GM12878 (cell line): ENCODE measurements around the gene RFLNA. TPM values are rescaled to one million over a fixed set of nuclear protein-coding genes. Genes with fewer than 3 reads are reported as not detected.

Experiments
- ATAC-seq: fragments of 200-7000 bp; cut with Tn5 transposase; 3 replicates; pipeline ENCODE4 v1.9.1; 2020; ENCODE audit warnings: mild to moderate bottlenecking, moderate library complexity
- BruUV-seq: library from RNA; stranded (reverse); fragments of 400-500 nt; replicated peaks from 2 replicates; lab custom pipeline; 2021; lab: Mats Ljungman, UMichigan
- CTCF ChIA-PET: fragments of 300-600 bp; sonication (Branson Sonifier 250); formaldehyde crosslinking; extraction: SDS; loops from one replicate; lab custom pipeline; 2021; ENCODE audit warnings: inconsistent platforms; lab: Yijun Ruan, JAX
- POLR2A ChIA-PET: fragments of 350-600 bp; formaldehyde crosslinking; extraction: SDS; loops from one replicate; lab custom pipeline; 2021; ENCODE audit warnings: inconsistent platforms; lab: Charles Lee
- RAD21 ChIA-PET: fragments of 300-600 bp; sonication (Branson Sonifier 250); formaldehyde crosslinking; loops from one replicate; lab custom pipeline; 2023; ENCODE audit warnings: antibody characterized with exemption; ENCODE audit not compliant: unreplicated experiment; lab: Charles Lee
- SMC1A ChIA-PET: fragments of 300-600 bp; sonication (Branson Sonifier 250); formaldehyde crosslinking; loops from one replicate; lab custom pipeline; 2023; ENCODE audit not compliant: unreplicated experiment, uncharacterized antibody; lab: Charles Lee
- DNase-seq: peaks from one replicate; pipeline ENCODE4 v3.0.0-alpha.2; 2011; ENCODE audit warnings: low read depth, low spot score
- FAIRE-seq: peaks from 3 replicates; lab custom pipeline; 2011; peaks lifted over from hg19 to GRCh38; lab: Jason Lieb, UNC
- H2AFZ ChIP-seq: 2 replicates; pipeline ENCODE4 v1.6.0; 2011; ENCODE audit warnings: low read depth, low read length, control low read depth; ENCODE audit not compliant: control insufficient read depth
- H3K27ac ChIP-seq: 2 replicates; pipeline ENCODE4 v1.5.1; 2011; ENCODE audit warnings: control low read depth; ENCODE audit not compliant: control insufficient read depth, insufficient read depth
- H3K27me3 ChIP-seq, 2 experiments: replicated peaks in 1 of 2; 2 replicates each; pipeline versions ENCODE4 v1.6.0 to v1.6.1; 2011; ENCODE audit warnings: low read length in 1 of 2; ENCODE audit not compliant: control insufficient read depth in 2 of 2, insufficient read depth in 2 of 2
- H3K36me3 ChIP-seq, 2 experiments: 2 replicates each; pipeline ENCODE4 v1.5.1; 2011; ENCODE audit warnings: low read length in 1 of 2; ENCODE audit not compliant: control insufficient read depth in 2 of 2, insufficient read depth in 2 of 2
- H3K4me1 ChIP-seq: 2 replicates; pipeline ENCODE4 v1.6.1; 2011; ENCODE audit warnings: mild to moderate bottlenecking, low read length, moderate library complexity, mixed read lengths; ENCODE audit not compliant: control insufficient read depth, insufficient read depth
- H3K4me2 ChIP-seq: 2 replicates; pipeline ENCODE4 v1.6.0; 2011; ENCODE audit warnings: control low read depth; ENCODE audit not compliant: control insufficient read depth, insufficient read depth
- H3K4me3 ChIP-seq: fragments of 200-600 bp; sonication (generic); 2 replicates; pipeline ENCODE4 v1.5.1; 2016
- H3K79me2 ChIP-seq: 2 replicates; pipeline ENCODE4 v1.6.0; 2011; ENCODE audit warnings: low read length; ENCODE audit not compliant: control insufficient read depth, insufficient read depth
- H3K9ac ChIP-seq: 2 replicates; pipeline ENCODE4 v1.8.0; 2011; ENCODE audit warnings: low read length, control low read depth, mixed read lengths; ENCODE audit not compliant: control insufficient read depth, insufficient read depth
- H3K9me3 ChIP-seq: replicated peaks from 3 replicates; pipeline ENCODE4 v1.5.1; 2011; ENCODE audit warnings: mild to moderate bottlenecking, low read length; ENCODE audit not compliant: control insufficient read depth, insufficient read depth
- H4K20me1 ChIP-seq: 2 replicates; pipeline ENCODE4 v1.6.0; 2011; ENCODE audit not compliant: control insufficient read depth, insufficient read depth
- ATF7 ChIP-seq: fragments of 450-650 bp; IDR thresholded peaks from 2 replicates; pipeline ENCODE4 v1.6.1; 2016; ENCODE audit warnings: low read depth, mild to moderate bottlenecking
- CEBPB ChIP-seq, 2 experiments: fragments of 150-350 bp in 1 of 2; IDR thresholded peaks; 2 replicates each; pipeline ENCODE4 v1.6.1; 2012 to 2014; ENCODE audit warnings: low read depth in 2 of 2, low read length in 2 of 2, borderline replicate concordance in 1 of 2, inconsistent platforms in 1 of 2
- MYB ChIP-seq: fragments of 150-350 bp; IDR thresholded peaks from 2 replicates; pipeline ENCODE4 v1.6.1; 2014; ENCODE audit warnings: mild to moderate bottlenecking, low read depth, low read length, borderline replicate concordance
- PBX3 ChIP-seq: IDR thresholded peaks from 2 replicates; pipeline ENCODE4 v1.6.1; 2011; ENCODE audit warnings: mild to moderate bottlenecking, low read depth, low read length, moderate library complexity; ENCODE audit not compliant: insufficient replicate concordance
- SIN3A ChIP-seq: IDR thresholded peaks from 2 replicates; pipeline ENCODE4 v1.6.1; 2012; ENCODE audit warnings: low read depth, low read length, improper control_type of control experiment
- SMC3 ChIP-seq: IDR thresholded peaks from 2 replicates; pipeline ENCODE4 v1.6.1; 2011; ENCODE audit warnings: low read length, improper control_type of control experiment, borderline replicate concordance
- TBL1XR1 ChIP-seq: IDR thresholded peaks from 2 replicates; pipeline ENCODE4 v1.6.1; 2012; ENCODE audit warnings: low read depth, low read length, improper control_type of control experiment
- ZBED1 ChIP-seq: IDR thresholded peaks from 2 replicates; pipeline ENCODE4 v1.6.1; 2016; ENCODE audit warnings: borderline replicate concordance
- WGBS: methylation state at CpG from one replicate; pipeline ENCODE4 v1.1.6; 2016; ENCODE audit warnings: low lambda C conversion rate; ENCODE audit not compliant: insufficient replicate concordance, insufficient coverage; ENCODE audit errors: missing lambda C conversion rate; 5-methylcytosine and 5-hydroxymethylcytosine counted together
- in situ Hi-C: fragments of 300-500 bp; cut with MboI; formaldehyde crosslinking; loops from 9 replicates; pipeline ENCODE4 v1.14.3; 2018; ENCODE audit warnings: mixed read lengths
- intact Hi-C: fragments of 100-400 bp; cut with micrococcal nuclease; formaldehyde crosslinking; loops from one replicate; pipeline ENCODE4 v1.14.2; 2022; ENCODE audit not compliant: unreplicated experiment
- polyA plus RNA-seq, 11 experiments: library from polyadenylated mRNA; depleted of rRNA in 4 of 11; unstranded in 6 of 11; stranded (reverse) in 5 of 11; fragments of >200 nt; fragmentation: Nextera tagmentation in 4 of 11; fragmentation: Illumina TruSeq in 1 of 11; extraction: Ambion mirVana in 4 of 11; extraction: Trizol in 1 of 11; gene quantifications; 1 replicate in 1 of 11; 2 replicates in 10 of 11; pipeline versions ENCODE4 v1.2.1 to v1.2.3, GENCODE V29; 2011 to 2016; ENCODE audit warnings: inconsistent platforms in 2 of 11, missing spikeins in 2 of 11, low read depth in 1 of 11
- total RNA-seq, 4 experiments: library from RNA; depleted of rRNA in 3 of 4; stranded (reverse); fragments of >200 nt in 3 of 4; fragmentation: Illumina TruSeq in 1 of 4; extraction: Trizol in 1 of 4; gene quantifications; 2 replicates each; pipeline versions ENCODE4 v1.2.1 to v1.2.3, GENCODE V29; 2013 to 2021
- TF ChIP-seq, protein P1 (sequence below): fragments of 450-650 bp; IDR thresholded peaks from 2 replicates; pipeline ENCODE4 v1.6.1; 2017; ENCODE audit warnings: mild to moderate bottlenecking, moderate library complexity

Gene RFLNA
- total and polyA plus RNA-seq, 10 of the 15 experiments (the other 5 are each of a cell fraction or from before 2014, with no cell fraction given): 0.08 TPM; not detected in 9

GRCh38 chr12:124305776-124306685 lies 11.1 kb downstream of the RFLNA start:
- no peak for ATAC-seq
- in situ Hi-C loops (no loop called here), intact Hi-C loops (no loop called here)
- RAD21 ChIA-PET: no interaction called here
- Histone ChIP-seq H3K79me2 (no peaks in the 10 kb centered on the region), H2AFZ (no peak overlapping the region), H3K4me3 (no peak overlapping the region), H3K27ac (no peak overlapping the region), H3K27me3 (no peaks in the 10 kb centered on the region; a peak in 2 of 4 replicates), H3K36me3 (no peaks in the 10 kb centered on the region), H3K9ac (no peak overlapping the region), H3K4me1 (no peaks in the 10 kb centered on the region), H3K4me2 (no peak overlapping the region), H4K20me1 (no peaks in the 10 kb centered on the region), H3K9me3 (no peaks in the 10 kb centered on the region)
- POLR2A ChIA-PET: no interaction called here
- no peak for FAIRE-seq
- WGBS: 36% methylated on average over 21 of the region's 24 CpGs
- SMC1A ChIA-PET: interaction anchor here (0.7 kb wide), 1 partner anchor 18 kb away, joined by 3 read pairs; no protein-coding TSS in a partner anchor
- DNase-seq: no peak
- no peak for TF ChIP-seq ZBED1
- TF ChIP-seq, protein P1, sequence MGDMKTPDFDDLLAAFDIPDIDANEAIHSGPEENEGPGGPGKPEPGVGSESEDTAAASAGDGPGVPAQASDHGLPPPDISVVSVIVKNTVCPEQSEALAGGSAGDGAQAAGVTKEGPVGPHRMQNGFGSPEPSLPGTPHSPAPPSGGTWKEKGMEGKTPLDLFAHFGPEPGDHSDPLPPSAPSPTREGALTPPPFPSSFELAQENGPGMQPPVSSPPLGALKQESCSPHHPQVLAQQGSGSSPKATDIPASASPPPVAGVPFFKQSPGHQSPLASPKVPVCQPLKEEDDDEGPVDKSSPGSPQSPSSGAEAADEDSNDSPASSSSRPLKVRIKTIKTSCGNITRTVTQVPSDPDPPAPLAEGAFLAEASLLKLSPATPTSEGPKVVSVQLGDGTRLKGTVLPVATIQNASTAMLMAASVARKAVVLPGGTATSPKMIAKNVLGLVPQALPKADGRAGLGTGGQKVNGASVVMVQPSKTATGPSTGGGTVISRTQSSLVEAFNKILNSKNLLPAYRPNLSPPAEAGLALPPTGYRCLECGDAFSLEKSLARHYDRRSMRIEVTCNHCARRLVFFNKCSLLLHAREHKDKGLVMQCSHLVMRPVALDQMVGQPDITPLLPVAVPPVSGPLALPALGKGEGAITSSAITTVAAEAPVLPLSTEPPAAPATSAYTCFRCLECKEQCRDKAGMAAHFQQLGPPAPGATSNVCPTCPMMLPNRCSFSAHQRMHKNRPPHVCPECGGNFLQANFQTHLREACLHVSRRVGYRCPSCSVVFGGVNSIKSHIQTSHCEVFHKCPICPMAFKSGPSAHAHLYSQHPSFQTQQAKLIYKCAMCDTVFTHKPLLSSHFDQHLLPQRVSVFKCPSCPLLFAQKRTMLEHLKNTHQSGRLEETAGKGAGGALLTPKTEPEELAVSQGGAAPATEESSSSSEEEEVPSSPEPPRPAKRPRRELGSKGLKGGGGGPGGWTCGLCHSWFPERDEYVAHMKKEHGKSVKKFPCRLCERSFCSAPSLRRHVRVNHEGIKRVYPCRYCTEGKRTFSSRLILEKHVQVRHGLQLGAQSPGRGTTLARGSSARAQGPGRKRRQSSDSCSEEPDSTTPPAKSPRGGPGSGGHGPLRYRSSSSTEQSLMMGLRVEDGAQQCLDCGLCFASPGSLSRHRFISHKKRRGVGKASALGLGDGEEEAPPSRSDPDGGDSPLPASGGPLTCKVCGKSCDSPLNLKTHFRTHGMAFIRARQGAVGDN: no peak
- TF ChIP-seq PBX3: no peak
- TF ChIP-seq SMC3: no peak
- TF ChIP-seq SIN3A: no peak
- no peak for TF ChIP-seq MYB
- no peak for TF ChIP-seq CEBPB (IDR thresholded peaks at IDR 0.05; ENCODE audit: borderline replicate concordance in 1 of 2, low read depth in 2 of 2, low read length in 2 of 2)
- no peak for TF ChIP-seq ATF7
- no peak for TF ChIP-seq TBL1XR1
- BruUV-seq: no TSS peak
- CTCF ChIA-PET: interaction anchor here (1.4 kb wide), 1 partner anchor 461 kb away, joined by 3 read pairs; no protein-coding TSS in a partner anchor
